Panc1 (cell line): ENCODE results near the gene MST1. TPM values are rescaled to one million over a fixed set of nuclear protein-coding genes. Genes with fewer than 3 reads are reported as not detected.

Experiments
- ATAC-seq: fragments of 200-7000 bp; cut with Tn5 transposase; 2 replicates; pipeline ENCODE4 v1.9.1; 2020; ENCODE audit warnings: mild to moderate bottlenecking, moderate library complexity
- Bru-seq: library from RNA; stranded (reverse); fragments of 400-500 nt; gene quantifications from one replicate; lab custom pipeline; 2021; lab: Mats Ljungman, UMichigan
- BruChase-seq, 2 experiments: library from RNA; stranded (reverse); fragments of 400-500 nt; gene quantifications; one replicate each; lab custom pipeline; 2021; lab: Mats Ljungman, UMichigan
- BruUV-seq: library from RNA; stranded (reverse); fragments of 400-500 nt; replicated peaks from 2 replicates; lab custom pipeline; 2021; lab: Mats Ljungman, UMichigan
- CTCF ChIA-PET: fragments of 300-600 bp; sonication (Branson Sonifier 250); formaldehyde crosslinking; loops from one replicate; lab custom pipeline; 2022; ENCODE audit warnings: antibody characterized with exemption; lab: Charles Lee
- POLR2A ChIA-PET: fragments of 300-600 bp; sonication (Branson Sonifier 250); formaldehyde crosslinking; loops from one replicate; lab custom pipeline; 2022; ENCODE audit warnings: antibody characterized with exemption; lab: Charles Lee
- DNase-seq: peaks from one replicate; pipeline ENCODE4 v3.0.0-alpha.2; 2010; ENCODE audit warnings: low read depth, low spot score
- H3K27ac ChIP-seq: 2 replicates; pipeline ENCODE4 v1.5.1; 2011; ENCODE audit warnings: mild to moderate bottlenecking, low read length, inconsistent platforms
- H3K27me3 ChIP-seq: fragments of 200-500 bp; sonication (Bioruptor generic); 2 replicates; pipeline ENCODE4 v1.6.0; 2014; ENCODE audit warnings: low read length, inconsistent platforms; ENCODE audit not compliant: control insufficient read depth, insufficient read depth
- H3K36me3 ChIP-seq: fragments of 200-500 bp; sonication (Bioruptor generic); 2 replicates; pipeline ENCODE4 v1.5.1; 2014; ENCODE audit warnings: inconsistent platforms, mild to moderate bottlenecking, low read length, moderate library complexity; ENCODE audit not compliant: control insufficient read depth, insufficient read depth
- H3K4me1 ChIP-seq: 2 replicates; pipeline ENCODE4 v1.5.1; 2011; ENCODE audit warnings: inconsistent platforms, mild to moderate bottlenecking, low read length, moderate library complexity; ENCODE audit not compliant: control insufficient read depth, insufficient read depth
- H3K4me3 ChIP-seq, 2 experiments: 2 replicates each; pipeline ENCODE4 v1.5.1; 2011 to 2012; ENCODE audit warnings: low read depth in 2 of 2, low read length in 2 of 2, mild to moderate bottlenecking in 2 of 2, inconsistent platforms in 1 of 2, moderate library complexity in 1 of 2
- H3K9me3 ChIP-seq: fragments of 200-500 bp; sonication (Bioruptor generic); 2 replicates; pipeline ENCODE4 v1.5.1; 2014; ENCODE audit warnings: low read depth, mild to moderate bottlenecking, inconsistent platforms, low read length, moderate library complexity; ENCODE audit not compliant: control insufficient read depth, insufficient read depth
- POLR2AphosphoS5 ChIP-seq: IDR thresholded peaks from 2 replicates; pipeline ENCODE4 v1.6.1; 2012; ENCODE audit warnings: mild to moderate bottlenecking, low read depth, low read length, moderate library complexity
- SIN3A ChIP-seq: IDR thresholded peaks from 2 replicates; pipeline ENCODE4 v1.6.1; 2012; ENCODE audit warnings: low read depth, mild to moderate bottlenecking, low read length, moderate library complexity, borderline replicate concordance; ENCODE audit not compliant: insufficient read depth
- TCF7L2 ChIP-seq: IDR thresholded peaks from 2 replicates; pipeline ENCODE4 v1.6.1; 2011; ENCODE audit warnings: mild to moderate bottlenecking, low read depth, low read length, inconsistent platforms
- in situ Hi-C: cut with HindIII; loops from 2 replicates; pipeline ENCODE4 v1.10.0; 2016; ENCODE audit warnings: low sequenced_read_pairs, low pct_unique_long_range_greater_than_20kb
- intact Hi-C: fragments of 100-400 bp; cut with micrococcal nuclease; formaldehyde crosslinking; loops from one replicate; pipeline ENCODE4 v1.10.0; 2022; ENCODE audit not compliant: unreplicated experiment
- long read RNA-seq: library from polyadenylated mRNA; unstranded; transcript quantifications from one replicate; pipeline ENCODE4 v2.0.0, GENCODE V29; 2021; ENCODE audit not compliant: unreplicated experiment
- polyA plus RNA-seq: library from polyadenylated mRNA; unstranded; fragments of >200 nt; gene quantifications from one replicate; pipeline ENCODE4 v1.2.1, GENCODE V29; 2012; ENCODE audit warnings: missing spikeins; ENCODE audit not compliant: insufficient read length
- total RNA-seq: library from RNA; stranded (reverse); gene quantifications from one replicate; pipeline ENCODE4 v1.2.1, GENCODE V29; 2021; ENCODE audit not compliant: unreplicated experiment
- TF ChIP-seq, protein P1 (sequence below), 2 experiments: IDR thresholded peaks; 2 replicates each; pipeline ENCODE4 v1.6.1; 2011 to 2012; ENCODE audit warnings: low read depth in 2 of 2, control low read depth in 1 of 2, low read length in 1 of 2, mild to moderate bottlenecking in 1 of 2, moderate library complexity in 1 of 2; ENCODE audit not compliant: insufficient read depth in 1 of 2
- TF ChIP-seq, protein P2 (sequence below): fragments of 450-650 bp; IDR thresholded peaks from 2 replicates; pipeline ENCODE4 v1.5.1; 2017; ENCODE audit warnings: mild to moderate bottlenecking

MST1 gene
- 14.0 TPM for total RNA-seq
- polyA plus RNA-seq = 19.4 TPM
- percentile 34 among the genes with signal in this experiment for Bru-seq, nascent RNA
- BruChase-seq, experiment 1, labeled RNA remaining after a 2-hour chase = percentile 41 among the genes with signal in this experiment
- BruChase-seq, experiment 2, labeled RNA remaining after a 6-hour chase = percentile 49 among the genes with signal in this experiment
- long read RNA-seq, partial matches to known transcripts = 0 of 4 reads
- long read RNA-seq, other reads (novel, unspliced or antisense) = 4 of 4 reads

DNA sequence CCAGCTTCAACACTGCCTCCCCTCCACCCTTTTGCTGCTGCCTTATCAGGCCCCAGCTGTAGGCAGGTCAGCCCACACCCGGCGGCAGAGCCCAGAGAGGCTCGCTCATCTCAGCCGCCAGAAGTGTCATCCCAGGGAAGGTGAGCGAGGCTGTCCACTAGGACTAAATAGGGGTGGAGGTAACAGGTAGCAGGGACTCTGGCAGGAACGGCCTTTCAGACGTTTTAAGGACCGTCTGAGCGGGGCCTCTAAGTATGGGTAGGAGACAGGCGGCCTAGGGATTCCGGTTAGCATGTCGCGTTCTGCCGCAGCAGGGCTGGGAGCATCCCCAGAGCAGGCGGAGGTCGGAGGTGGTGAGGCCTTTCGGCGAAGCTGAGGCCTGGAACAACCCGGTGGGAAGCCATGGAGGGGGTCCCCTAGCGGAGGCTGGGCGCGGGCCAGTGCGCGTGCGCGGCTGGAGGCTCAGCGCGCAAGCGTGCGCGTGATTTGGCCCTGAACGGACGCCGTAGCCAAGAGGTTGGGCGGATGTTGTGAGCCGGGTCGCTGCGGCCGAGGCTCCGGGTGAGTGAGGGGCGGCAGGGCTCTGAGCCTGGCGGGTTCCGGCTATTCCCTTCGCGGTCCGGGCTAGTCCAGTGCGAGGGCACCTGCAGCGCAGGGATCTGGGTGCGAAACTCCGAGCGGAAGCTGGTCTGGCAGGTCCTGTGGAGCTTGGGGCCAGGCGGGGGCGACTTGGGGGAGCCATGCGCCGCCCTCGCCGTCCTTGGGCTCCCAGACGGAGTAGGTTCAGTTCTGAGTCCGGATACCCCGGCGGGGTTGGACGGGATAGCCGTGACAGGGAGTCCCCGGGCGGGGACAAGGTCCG lies at the start of gene MST1, which contains the start of gene RNF123:
TSS of gene MST1 (minus strand) at position 429 of the 862 bp plus-strand sequence. CDS start 783 bp downstream, outside the sequence.
TSS of gene RNF123 (plus strand) at position 512 of the 862 bp plus-strand sequence. CDS start 1,609 bp downstream, outside the sequence.
- no TSS peak for BruUV-seq
- in situ Hi-C loops = no loop called here

DNA sequence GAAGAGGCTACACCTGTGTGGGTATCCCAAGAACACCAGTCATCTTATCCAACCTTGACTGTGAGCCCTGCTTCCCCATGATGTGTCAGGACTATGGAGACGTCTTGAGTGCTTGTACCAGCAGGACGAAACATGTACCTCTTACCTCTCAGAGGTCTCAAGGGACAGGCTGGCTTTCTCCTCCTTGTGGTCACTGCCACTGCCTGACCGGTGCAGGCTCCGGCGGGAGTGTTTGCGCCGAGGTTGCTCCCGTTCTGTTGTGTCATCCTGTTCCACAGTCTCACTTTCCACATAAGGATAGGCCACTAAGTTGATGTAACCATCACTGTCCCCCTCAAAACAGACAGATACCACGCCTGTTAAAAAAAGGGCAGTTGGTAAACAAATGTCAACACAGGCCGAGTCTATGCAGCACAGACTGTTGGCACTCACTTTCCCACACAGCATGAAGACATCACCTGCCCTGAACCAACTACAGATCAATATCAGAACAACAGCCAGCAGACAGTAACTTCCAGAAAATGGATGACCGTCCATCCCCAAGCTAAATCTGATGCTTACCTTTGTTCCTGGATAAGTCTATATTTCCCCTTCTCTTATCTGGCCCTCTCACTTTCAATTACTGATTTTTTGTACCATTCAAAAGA lies 48.9 kb upstream of the MST1 start:
- Histone ChIP-seq H3K4me1 (no peaks in the 10 kb centered on the region), H3K9me3 (no peaks in the 10 kb centered on the region), H3K27ac (no peak overlapping the region), H3K27me3 (no peaks in the 10 kb centered on the region), H3K4me3 (no peak overlapping the region), H3K36me3 (peaks cover 2% of the 10 kb centered on the region; the same call in 1 of the 2 replicates)
- DNase-seq (no peak), ATAC-seq (no peak)
- CTCF ChIA-PET = no interaction called here
- intact Hi-C loops = no loop called here
- POLR2A ChIA-PET = no interaction called here
- TF ChIP-seq, protein P1, sequence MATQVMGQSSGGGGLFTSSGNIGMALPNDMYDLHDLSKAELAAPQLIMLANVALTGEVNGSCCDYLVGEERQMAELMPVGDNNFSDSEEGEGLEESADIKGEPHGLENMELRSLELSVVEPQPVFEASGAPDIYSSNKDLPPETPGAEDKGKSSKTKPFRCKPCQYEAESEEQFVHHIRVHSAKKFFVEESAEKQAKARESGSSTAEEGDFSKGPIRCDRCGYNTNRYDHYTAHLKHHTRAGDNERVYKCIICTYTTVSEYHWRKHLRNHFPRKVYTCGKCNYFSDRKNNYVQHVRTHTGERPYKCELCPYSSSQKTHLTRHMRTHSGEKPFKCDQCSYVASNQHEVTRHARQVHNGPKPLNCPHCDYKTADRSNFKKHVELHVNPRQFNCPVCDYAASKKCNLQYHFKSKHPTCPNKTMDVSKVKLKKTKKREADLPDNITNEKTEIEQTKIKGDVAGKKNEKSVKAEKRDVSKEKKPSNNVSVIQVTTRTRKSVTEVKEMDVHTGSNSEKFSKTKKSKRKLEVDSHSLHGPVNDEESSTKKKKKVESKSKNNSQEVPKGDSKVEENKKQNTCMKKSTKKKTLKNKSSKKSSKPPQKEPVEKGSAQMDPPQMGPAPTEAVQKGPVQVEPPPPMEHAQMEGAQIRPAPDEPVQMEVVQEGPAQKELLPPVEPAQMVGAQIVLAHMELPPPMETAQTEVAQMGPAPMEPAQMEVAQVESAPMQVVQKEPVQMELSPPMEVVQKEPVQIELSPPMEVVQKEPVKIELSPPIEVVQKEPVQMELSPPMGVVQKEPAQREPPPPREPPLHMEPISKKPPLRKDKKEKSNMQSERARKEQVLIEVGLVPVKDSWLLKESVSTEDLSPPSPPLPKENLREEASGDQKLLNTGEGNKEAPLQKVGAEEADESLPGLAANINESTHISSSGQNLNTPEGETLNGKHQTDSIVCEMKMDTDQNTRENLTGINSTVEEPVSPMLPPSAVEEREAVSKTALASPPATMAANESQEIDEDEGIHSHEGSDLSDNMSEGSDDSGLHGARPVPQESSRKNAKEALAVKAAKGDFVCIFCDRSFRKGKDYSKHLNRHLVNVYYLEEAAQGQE (IDR thresholded peaks at IDR 0.05; ENCODE audit: insufficient read depth in 1 of 2, low read depth in 2 of 2, low read length in 1 of 2) = no peak
- TF ChIP-seq, protein P2, sequence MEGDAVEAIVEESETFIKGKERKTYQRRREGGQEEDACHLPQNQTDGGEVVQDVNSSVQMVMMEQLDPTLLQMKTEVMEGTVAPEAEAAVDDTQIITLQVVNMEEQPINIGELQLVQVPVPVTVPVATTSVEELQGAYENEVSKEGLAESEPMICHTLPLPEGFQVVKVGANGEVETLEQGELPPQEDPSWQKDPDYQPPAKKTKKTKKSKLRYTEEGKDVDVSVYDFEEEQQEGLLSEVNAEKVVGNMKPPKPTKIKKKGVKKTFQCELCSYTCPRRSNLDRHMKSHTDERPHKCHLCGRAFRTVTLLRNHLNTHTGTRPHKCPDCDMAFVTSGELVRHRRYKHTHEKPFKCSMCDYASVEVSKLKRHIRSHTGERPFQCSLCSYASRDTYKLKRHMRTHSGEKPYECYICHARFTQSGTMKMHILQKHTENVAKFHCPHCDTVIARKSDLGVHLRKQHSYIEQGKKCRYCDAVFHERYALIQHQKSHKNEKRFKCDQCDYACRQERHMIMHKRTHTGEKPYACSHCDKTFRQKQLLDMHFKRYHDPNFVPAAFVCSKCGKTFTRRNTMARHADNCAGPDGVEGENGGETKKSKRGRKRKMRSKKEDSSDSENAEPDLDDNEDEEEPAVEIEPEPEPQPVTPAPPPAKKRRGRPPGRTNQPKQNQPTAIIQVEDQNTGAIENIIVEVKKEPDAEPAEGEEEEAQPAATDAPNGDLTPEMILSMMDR = no peak
- TF ChIP-seq TCF7L2 (no peak), POLR2AphosphoS5 (no peak), SIN3A (no peak)
- in situ Hi-C loops = no loop called here
- no TSS peak for BruUV-seq

More for the DNA sequence above, at the start of gene MST1, which contains the start of gene RNF123:
- no peak for DNase-seq
- ChIA-PET CTCF (no interaction called here), POLR2A (no interaction called here)
- TF ChIP-seq POLR2AphosphoS5 = peak; percentile 64; the same call in 1 of the 2 replicates
- TF ChIP-seq, protein P2 = no peak; the same call in 1 of the 2 replicates
- TF ChIP-seq, protein P1 (IDR thresholded peaks at IDR 0.05; ENCODE audit: insufficient read depth in 1 of 2, low read depth in 2 of 2, low read length in 1 of 2) = peak in 1 of 2 experiments; percentile 70; a peak in 1 of 4 replicates
- TF ChIP-seq SIN3A = no peak
- TF ChIP-seq TCF7L2 = no peak
- Histone ChIP-seq H3K27me3 (no peaks in the 10 kb centered on the region), H3K27ac (peak within 1 kb of the TSS; percentile 94), H3K4me1 (no peaks in the 10 kb centered on the region), H3K36me3 (no peaks in the 10 kb centered on the region; the same call in 1 of the 2 replicates), H3K4me3 (peak within 1 kb of the TSS; percentile 82 to 84), H3K9me3 (no peaks in the 10 kb centered on the region)
- ATAC-seq = peak; percentile 60
- intact Hi-C loops = no loop called here
